Body of pancreas (tissue), 4 donors: Measurements from ENCODE around the gene LCE2B. TPM values are rescaled to one million over a fixed set of nuclear protein-coding genes. Genes with fewer than 3 reads are reported as not detected.
"Not testable (repeated sequence)": the region's sequence is repeated elsewhere in the genome, so short reads cannot be mapped to it uniquely, and the experiment has no call there.

Experiments used
- ATAC-seq: fragments of 150-250 bp; one replicate; pipeline ENCODE4 v1.9.1; 2016
- DNase-seq, 4 donors: peaks; one replicate each; pipeline ENCODE4 v3.0.0-alpha.2; 2019
- H3K27ac ChIP-seq, 4 donors: fragments of 200-600 bp; sonication (generic); 1 replicate in 3 of 4; 2 replicates in 1 of 4; pipeline versions ENCODE4 v1.5.1 to v1.6.1; 2016 to 2019; ENCODE audit warnings: mild to moderate bottlenecking in 1 of 4, mixed read lengths in 1 of 4, moderate library complexity in 1 of 4
- H3K27me3 ChIP-seq, 2 donors: fragments of 200-600 bp; sonication (generic); one replicate each; pipeline ENCODE4 v1.6.0; 2016; ENCODE audit warnings: mild to moderate bottlenecking in 1 of 2
- H3K36me3 ChIP-seq, 2 donors: fragments of 200-600 bp; sonication (generic); replicated peaks in 1 of 2; 2 replicates each; pipeline ENCODE4 v1.5.1; 2016; ENCODE audit warnings: low read depth in 2 of 2; ENCODE audit not compliant: insufficient read depth in 1 of 2
- H3K4me1 ChIP-seq: fragments of 200-600 bp; sonication (generic); one replicate; pipeline ENCODE4 v1.6.0; 2016
- H3K4me3 ChIP-seq, 2 donors: fragments of 200-600 bp; sonication (generic); 1 replicate in 1 of 2; 2 replicates in 1 of 2; pipeline ENCODE4 v1.5.1; 2016 to 2019
- H3K9me3 ChIP-seq, 3 donors: fragments of 200-600 bp; sonication (generic); 1 replicate in 2 of 3; 2 replicates in 1 of 3; pipeline ENCODE4 v1.5.1; 2016
- POLR2A ChIP-seq, 3 donors: fragments of 450-650 bp; IDR thresholded peaks; one replicate each; pipeline ENCODE4 v1.6.1; 2016; ENCODE audit warnings: antibody characterized with exemption in 3 of 3, mild to moderate bottlenecking in 2 of 3
- WGBS, 2 donors: methylation state at CpG; one replicate each; pipeline ENCODE4 v1.1.5; 2017; 5-methylcytosine and 5-hydroxymethylcytosine counted together
- intact Hi-C: fragments of 100-400 bp; cut with DNase I; formaldehyde crosslinking; loops from one replicate; pipeline ENCODE4 v1.15.1; 2023
- total RNA-seq, 2 donors: library from RNA; depleted of rRNA; stranded (reverse); fragments of >200 nt; gene quantifications; one replicate each; pipeline ENCODE4 v1.1.0, GENCODE V29; 2016
- TF ChIP-seq, protein P1 (sequence below), 7 experiments: fragments of 450-650 bp in 4 of 7; fragments of 200-600 bp in 3 of 7; sonication (generic) in 3 of 7; IDR thresholded peaks; one replicate each; pipeline ENCODE4 v1.5.1; 2016 to 2019; ENCODE audit warnings: antibody characterized with exemption in 7 of 7

The LCE2B gene
- total RNA-seq, 2 donors from 2014 or later = not detected

DNA sequence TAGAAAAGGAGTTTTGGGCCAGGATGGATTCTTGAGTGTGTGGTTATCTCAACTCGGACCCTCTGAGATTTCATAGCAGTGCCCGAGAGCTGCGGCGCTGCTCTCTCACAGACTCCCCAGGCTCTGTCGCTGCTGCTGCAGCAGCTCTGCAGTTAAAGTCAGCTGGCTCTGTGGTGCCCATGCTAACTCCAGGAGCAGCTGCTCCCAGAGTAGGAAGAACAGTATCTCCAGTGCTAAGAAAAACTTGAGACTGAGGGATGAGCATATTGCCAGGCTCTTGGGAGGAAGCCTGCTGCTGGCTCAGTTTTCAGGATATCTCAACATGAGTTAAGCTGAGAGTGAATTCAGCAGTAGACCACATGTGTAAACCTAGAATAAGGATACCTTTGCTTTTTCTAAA, 18.3 kb upstream of the LCE2B start:
- no peaks in the 10 kb centered on the region for H3K36me3 ChIP-seq
- no peak overlapping the region for H3K27ac ChIP-seq
- TF ChIP-seq, protein P1, sequence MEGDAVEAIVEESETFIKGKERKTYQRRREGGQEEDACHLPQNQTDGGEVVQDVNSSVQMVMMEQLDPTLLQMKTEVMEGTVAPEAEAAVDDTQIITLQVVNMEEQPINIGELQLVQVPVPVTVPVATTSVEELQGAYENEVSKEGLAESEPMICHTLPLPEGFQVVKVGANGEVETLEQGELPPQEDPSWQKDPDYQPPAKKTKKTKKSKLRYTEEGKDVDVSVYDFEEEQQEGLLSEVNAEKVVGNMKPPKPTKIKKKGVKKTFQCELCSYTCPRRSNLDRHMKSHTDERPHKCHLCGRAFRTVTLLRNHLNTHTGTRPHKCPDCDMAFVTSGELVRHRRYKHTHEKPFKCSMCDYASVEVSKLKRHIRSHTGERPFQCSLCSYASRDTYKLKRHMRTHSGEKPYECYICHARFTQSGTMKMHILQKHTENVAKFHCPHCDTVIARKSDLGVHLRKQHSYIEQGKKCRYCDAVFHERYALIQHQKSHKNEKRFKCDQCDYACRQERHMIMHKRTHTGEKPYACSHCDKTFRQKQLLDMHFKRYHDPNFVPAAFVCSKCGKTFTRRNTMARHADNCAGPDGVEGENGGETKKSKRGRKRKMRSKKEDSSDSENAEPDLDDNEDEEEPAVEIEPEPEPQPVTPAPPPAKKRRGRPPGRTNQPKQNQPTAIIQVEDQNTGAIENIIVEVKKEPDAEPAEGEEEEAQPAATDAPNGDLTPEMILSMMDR (IDR thresholded peaks at IDR 0.05) = no peak
- no peak for TF ChIP-seq POLR2A (IDR thresholded peaks at IDR 0.05)
- intact Hi-C loops = no loop called here
- no peaks in the 10 kb centered on the region for H3K4me1 ChIP-seq
- H3K27me3 ChIP-seq = no peaks in the 10 kb centered on the region
- 80 to 84% methylated on average over 5 of the region's 5 CpGs for WGBS, 2 donors
- H3K4me3 ChIP-seq = no peak overlapping the region
- no peak for ATAC-seq
- no peaks in the 10 kb centered on the region for H3K9me3 ChIP-seq
- no peak for DNase-seq

- H3K27me3 ChIP-seq = no peaks in the 10 kb centered on the region
- ATAC-seq = no peak
- no peak overlapping the region for H3K27ac ChIP-seq
- H3K9me3 ChIP-seq = peaks cover 0 to 3% (median 0%) of the 10 kb centered on the region in 3 donors
- no peaks in the 10 kb centered on the region for H3K4me1 ChIP-seq
- TF ChIP-seq, protein P1 (IDR thresholded peaks at IDR 0.05) = no peak
- no peak for TF ChIP-seq POLR2A (IDR thresholded peaks at IDR 0.05)
- no peaks in the 10 kb centered on the region for H3K36me3 ChIP-seq
- 41 to 57% methylated on average over 2 of the region's 2 CpGs for WGBS, 2 donors
- H3K4me3 ChIP-seq = no peak overlapping the region
- intact Hi-C loops = no loop called here
- no peak for DNase-seq
Observed at GRCh38 chr1:152673016-152673415, 12.9 kb upstream of the LCE2B start.

- DNase-seq, H3K4me1 ChIP-seq, ATAC-seq, H3K27me3 ChIP-seq, intact Hi-C loops, H3K27ac ChIP-seq, H3K4me3 ChIP-seq, H3K36me3 ChIP-seq, H3K9me3 ChIP-seq: not testable (repeated sequence)
- 52 to 83% methylated on average over 1 to 3 of the region's 3 CpGs for WGBS, 2 donors
Observed at GRCh38 chr1:152674983-152675382, 10.9 kb upstream of the LCE2B start, which contains the start of gene LCE2C. Gene LCE2C (plus strand): TSS chr1:152675279. CDS start chr1:152676016, 737 bp downstream.

- Histone ChIP-seq H3K27me3 (no peaks in the 10 kb centered on the region), H3K4me1 (no peaks in the 10 kb centered on the region), H3K27ac (no peak overlapping the region), H3K4me3 (no peak overlapping the region), H3K36me3 (no peaks in the 10 kb centered on the region), H3K9me3 (no peaks in the 10 kb centered on the region)
- WGBS, 2 donors = 0 to 36% methylated on average over 1 to 6 of the region's 6 CpGs
- intact Hi-C loops = no loop called here
- TF ChIP-seq POLR2A (IDR thresholded peaks at IDR 0.05) = no peak
- TF ChIP-seq, protein P1 (IDR thresholded peaks at IDR 0.05) = no peak
- ATAC-seq = no peak
- no peak for DNase-seq
Observed at GRCh38 chr1:152679459-152679858, 6.5 kb upstream of the LCE2B start.

- Histone ChIP-seq H3K9me3 (no peaks in the 10 kb centered on the region), H3K4me3 (no peak overlapping the region), H3K27me3 (no peaks in the 10 kb centered on the region), H3K4me1 (no peaks in the 10 kb centered on the region), H3K27ac (no peak overlapping the region), H3K36me3 (no peaks in the 10 kb centered on the region)
- WGBS, 2 donors = 53 to 58% methylated on average over 2 of the region's 2 CpGs
- TF ChIP-seq, protein P1 (IDR thresholded peaks at IDR 0.05) = no peak
- TF ChIP-seq POLR2A (IDR thresholded peaks at IDR 0.05) = no peak
- no peak for DNase-seq
- ATAC-seq = no peak
- intact Hi-C loops = no loop called here
Observed at GRCh38 chr1:152681616-152682015, 4.3 kb upstream of the LCE2B start.
